OCI-LY7 (cell line): Measurements from ENCODE around the gene SH3RF3. TPM values are rescaled to one million over a fixed set of nuclear protein-coding genes. Genes with fewer than 3 reads are reported as not detected.

Experiments
- BruUV-seq: library from RNA; stranded (reverse); fragments of 400-500 nt; replicated peaks from 2 replicates; lab custom pipeline; 2021; lab: Mats Ljungman, UMichigan
- CTCF ChIA-PET: fragments of 300-600 bp; sonication (Branson Sonifier 250); formaldehyde crosslinking; loops from one replicate; lab custom pipeline; 2022; ENCODE audit warnings: antibody characterized with exemption; ENCODE audit not compliant: unreplicated experiment; lab: Charles Lee
- POLR2A ChIA-PET: fragments of 300-600 bp; sonication (Branson Sonifier 250); formaldehyde crosslinking; loops from one replicate; lab custom pipeline; 2022; ENCODE audit warnings: antibody characterized with exemption; lab: Charles Lee
- DNase-seq: peaks from one replicate; pipeline ENCODE4 v3.0.0-alpha.2; 2015; ENCODE audit warnings: low spot score
- H2AFZ ChIP-seq: fragments of 200-600 bp; sonication (generic), shearing (Covaris generic); 2 replicates; pipeline ENCODE4 v1.6.1; 2014; ENCODE audit warnings: mild to moderate bottlenecking, antibody characterized with exemption, low read length, moderate library complexity
- H3K27ac ChIP-seq: fragments of 200-600 bp; sonication (generic); 2 replicates; pipeline ENCODE4 v1.5.1; 2014; ENCODE audit warnings: mixed run types, low read depth, mild to moderate bottlenecking, moderate library complexity, low read length, inconsistent platforms; ENCODE audit not compliant: poor library complexity, severe bottlenecking
- H3K36me3 ChIP-seq: fragments of 200-600 bp; sonication (generic); 2 replicates; pipeline ENCODE4 v1.6.1; 2014; ENCODE audit warnings: mild to moderate bottlenecking, antibody characterized with exemption, low read length, moderate library complexity, mixed read lengths; ENCODE audit not compliant: insufficient read depth
- H3K4me1 ChIP-seq: fragments of 200-600 bp; sonication (generic); 2 replicates; pipeline ENCODE4 v1.5.1; 2014; ENCODE audit warnings: mild to moderate bottlenecking, low read length; ENCODE audit not compliant: insufficient read depth, poor library complexity, severe bottlenecking
- H3K4me2 ChIP-seq: fragments of 200-600 bp; sonication (generic); 2 replicates; pipeline ENCODE4 v1.6.1; 2014; ENCODE audit warnings: mild to moderate bottlenecking, low read length
- H3K4me3 ChIP-seq: fragments of 200-600 bp; sonication (generic); 2 replicates; pipeline ENCODE4 v1.5.1; 2014; ENCODE audit warnings: mild to moderate bottlenecking, low read depth, low read length; ENCODE audit not compliant: poor library complexity, severe bottlenecking
- H3K79me2 ChIP-seq: fragments of 200-600 bp; sonication (generic); 2 replicates; pipeline ENCODE4 v1.6.1; 2016; ENCODE audit warnings: low read depth, mild to moderate bottlenecking, low read length, moderate library complexity, mixed read lengths; ENCODE audit not compliant: insufficient read depth
- H3K9me2 ChIP-seq: fragments of 200-600 bp; sonication (generic); 2 replicates; pipeline ENCODE4 v1.6.1; 2016; ENCODE audit warnings: mild to moderate bottlenecking, low read length, mixed read lengths; ENCODE audit not compliant: insufficient read depth
- H3K9me3 ChIP-seq: fragments of 200-600 bp; sonication (generic); 2 replicates; pipeline ENCODE4 v1.6.1; 2014; ENCODE audit warnings: mild to moderate bottlenecking, mixed run types, low read length, mixed read lengths
- H4K20me1 ChIP-seq: fragments of 200-600 bp; sonication (generic); 2 replicates; pipeline ENCODE4 v1.6.1; 2014; ENCODE audit warnings: mild to moderate bottlenecking, antibody characterized with exemption, low read length, moderate library complexity, mixed read lengths; ENCODE audit not compliant: insufficient read depth
- CTCF ChIP-seq: fragments of 200-600 bp; sonication (generic); conservative IDR thresholded peaks from 2 replicates; pipeline ENCODE4 v1.5.1; 2014; ENCODE audit warnings: mild to moderate bottlenecking, antibody characterized with exemption, low read length, moderate library complexity, mixed read lengths
- EZH2phosphoT487 ChIP-seq: fragments of 200-600 bp; sonication (generic); IDR thresholded peaks from 2 replicates; pipeline ENCODE4 v1.6.1; 2018; ENCODE audit warnings: low read depth, borderline replicate concordance, mild to moderate bottlenecking, mixed run types, antibody characterized with exemption, low read length, moderate library complexity, mixed read lengths
- intact Hi-C: fragments of 100-400 bp; cut with micrococcal nuclease; formaldehyde crosslinking; loops from one replicate; pipeline ENCODE4 v1.10.0; 2022; ENCODE audit not compliant: unreplicated experiment
- total RNA-seq, 2 experiments: library from RNA; depleted of rRNA in 1 of 2; stranded (reverse); fragments of >200 nt in 1 of 2; shearing (Covaris generic) in 1 of 2; gene quantifications; 2 replicates each; pipeline ENCODE4 v1.2.3, GENCODE V29; 2014 to 2022

SH3RF3 gene
- total RNA-seq, 2 experiments from 2014 or later: not detected

DNA sequence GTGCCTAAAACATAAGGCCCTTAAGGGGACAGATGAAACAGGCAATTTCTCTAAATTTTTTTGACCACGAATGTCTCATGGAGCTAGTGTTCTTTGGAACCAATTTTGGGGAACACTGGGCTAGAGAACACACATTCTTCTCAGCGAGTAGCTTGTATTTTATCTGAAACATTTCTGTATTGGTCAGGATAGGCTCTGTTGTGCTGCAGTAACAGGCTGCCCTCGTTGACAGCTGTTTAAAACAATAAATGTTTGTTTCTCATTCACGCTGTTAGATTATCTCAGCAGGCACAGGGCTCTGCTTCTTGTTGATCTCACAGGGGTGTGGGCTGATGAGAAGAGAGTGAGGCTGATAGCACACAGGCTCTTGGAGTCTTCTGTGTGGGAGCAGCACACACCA lies 105.3 kb downstream of the SH3RF3 start:
- Histone ChIP-seq H3K9me3 (no peaks in the 10 kb centered on the region), H3K4me2 (no peak overlapping the region), H3K9me2 (no peaks in the 10 kb centered on the region), H2AFZ (no peak overlapping the region), H3K4me3 (no peak overlapping the region), H4K20me1 (no peaks in the 10 kb centered on the region), H3K27ac (no peak overlapping the region), H3K36me3 (no peaks in the 10 kb centered on the region), H3K4me1 (no peaks in the 10 kb centered on the region), H3K79me2 (no peaks in the 10 kb centered on the region)
- TF ChIP-seq EZH2phosphoT487 (no peak), CTCF (no peak)
- CTCF ChIA-PET: no interaction called here
- BruUV-seq: no TSS peak
- intact Hi-C loops: no loop called here
- POLR2A ChIA-PET: interaction anchor here (1.3 kb wide), 1 partner anchor 15 kb away, joined by 4 read pairs; no protein-coding TSS in a partner anchor
- DNase-seq: no peak

- Histone ChIP-seq H4K20me1 (no peaks in the 10 kb centered on the region), H2AFZ (no peak overlapping the region), H3K9me2 (no peaks in the 10 kb centered on the region), H3K36me3 (no peaks in the 10 kb centered on the region), H3K4me1 (no peaks in the 10 kb centered on the region), H3K79me2 (no peaks in the 10 kb centered on the region), H3K4me2 (no peak overlapping the region), H3K27ac (no peak overlapping the region), H3K4me3 (no peak overlapping the region), H3K9me3 (no peaks in the 10 kb centered on the region)
- no peak for TF ChIP-seq EZH2phosphoT487
- no peak for TF ChIP-seq CTCF
- ChIA-PET POLR2A (no interaction called here), CTCF (no interaction called here)
- no peak for DNase-seq
- intact Hi-C loops: no loop called here
- BruUV-seq: no TSS peak
Measured at GRCh38 chr2:109236147-109236546, 107.1 kb downstream of the SH3RF3 start.

DNA sequence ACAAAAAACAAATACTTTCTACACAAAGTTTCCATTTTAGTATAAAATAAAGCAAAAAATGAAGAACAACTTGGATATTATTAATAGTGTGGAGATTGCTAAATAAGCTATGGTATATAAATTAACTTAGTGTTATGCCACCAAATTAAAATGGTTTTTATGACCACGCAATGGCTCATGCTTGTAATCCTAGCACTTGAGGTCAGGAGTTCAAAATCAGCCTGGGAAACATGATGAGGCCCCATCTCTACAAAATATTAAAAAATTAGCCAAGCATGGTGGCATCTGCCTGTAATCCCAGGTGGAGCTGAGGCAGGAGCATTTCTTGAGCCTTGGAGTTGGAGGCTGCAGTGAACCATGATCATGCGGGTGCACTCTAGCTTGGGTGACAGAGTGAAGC lies 108.8 kb downstream of the SH3RF3 start:
- no peak overlapping the region for H3K27ac ChIP-seq
- no peaks in the 10 kb centered on the region for H3K79me2 ChIP-seq
- ChIA-PET POLR2A (interaction anchor here (0.5 to 2.8 kb wide), 6 partner anchors 13 to 975 kb away, joined by 3 to 16 read pairs (median 4); no protein-coding TSS in a partner anchor), CTCF (no interaction called here)
- DNase-seq: no peak
- no TSS peak for BruUV-seq
- H3K4me1 ChIP-seq: no peaks in the 10 kb centered on the region
- no peaks in the 10 kb centered on the region for H3K9me3 ChIP-seq
- H3K4me2 ChIP-seq: no peak overlapping the region
- intact Hi-C loops: no loop called here
- no peaks in the 10 kb centered on the region for H3K9me2 ChIP-seq
- no peaks in the 10 kb centered on the region for H4K20me1 ChIP-seq
- H3K4me3 ChIP-seq: no peak overlapping the region
- H3K36me3 ChIP-seq: no peaks in the 10 kb centered on the region
- no peak overlapping the region for H2AFZ ChIP-seq
- TF ChIP-seq CTCF: no peak
- no peak for TF ChIP-seq EZH2phosphoT487
